Measurements from ENCODE around the gene PLD4.

The PLD4 gene

DNA sequence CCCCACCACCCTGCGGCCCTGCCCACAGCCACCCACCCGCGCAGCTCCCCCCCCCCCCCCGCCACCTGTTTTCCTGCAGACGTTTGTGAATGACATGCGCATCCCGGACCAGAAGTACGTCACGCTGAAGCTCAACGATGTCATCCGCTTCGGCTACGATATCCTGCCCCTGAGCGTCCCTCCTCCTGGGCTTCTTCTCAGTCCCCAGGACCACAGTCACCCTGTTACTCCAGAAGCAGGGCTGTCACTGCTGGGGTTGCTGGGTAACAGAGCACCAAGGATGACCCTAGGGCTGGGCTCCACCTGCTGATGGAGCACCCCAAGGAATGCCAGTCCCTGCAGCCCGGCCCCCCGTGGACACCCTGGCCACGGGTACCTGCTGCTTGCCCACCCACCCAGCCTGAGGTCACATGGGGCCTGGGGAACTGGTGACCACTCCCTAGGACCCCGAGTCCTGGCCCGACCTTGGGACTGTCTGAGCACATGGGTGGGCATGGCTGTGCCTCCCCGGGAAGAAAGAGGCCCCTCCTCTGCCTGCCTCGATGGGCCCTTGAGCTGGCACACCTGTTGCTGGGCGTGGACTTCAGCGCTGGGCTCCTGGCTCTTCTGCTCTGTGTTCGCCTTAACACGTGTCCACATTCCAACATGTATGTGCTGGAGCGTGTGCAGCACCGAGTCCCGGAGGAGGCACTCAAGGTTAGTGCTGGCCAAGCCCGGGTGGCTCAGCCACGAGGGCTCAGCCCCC is 46.7 kb upstream of the PLD4 start:
- Histone ChIP-seq H3K4me1 (ENCODE audit: control insufficient read depth in 1 of 2, insufficient read depth in 1 of 2, low read depth in 1 of 2, low read length in 1 of 2) (no peaks in the 10 kb centered on the region), H3K9me3 (no peaks in the 10 kb centered on the region), H3K4me3 (ENCODE audit: low read depth in 1 of 2, low read length in 1 of 2) (no peak overlapping the region), H3K27ac (no peak overlapping the region), H3K27me3 (peaks cover 13% of the 10 kb centered on the region), H3K36me3 (no peaks in the 10 kb centered on the region)
- TF ChIP-seq, protein P1, sequence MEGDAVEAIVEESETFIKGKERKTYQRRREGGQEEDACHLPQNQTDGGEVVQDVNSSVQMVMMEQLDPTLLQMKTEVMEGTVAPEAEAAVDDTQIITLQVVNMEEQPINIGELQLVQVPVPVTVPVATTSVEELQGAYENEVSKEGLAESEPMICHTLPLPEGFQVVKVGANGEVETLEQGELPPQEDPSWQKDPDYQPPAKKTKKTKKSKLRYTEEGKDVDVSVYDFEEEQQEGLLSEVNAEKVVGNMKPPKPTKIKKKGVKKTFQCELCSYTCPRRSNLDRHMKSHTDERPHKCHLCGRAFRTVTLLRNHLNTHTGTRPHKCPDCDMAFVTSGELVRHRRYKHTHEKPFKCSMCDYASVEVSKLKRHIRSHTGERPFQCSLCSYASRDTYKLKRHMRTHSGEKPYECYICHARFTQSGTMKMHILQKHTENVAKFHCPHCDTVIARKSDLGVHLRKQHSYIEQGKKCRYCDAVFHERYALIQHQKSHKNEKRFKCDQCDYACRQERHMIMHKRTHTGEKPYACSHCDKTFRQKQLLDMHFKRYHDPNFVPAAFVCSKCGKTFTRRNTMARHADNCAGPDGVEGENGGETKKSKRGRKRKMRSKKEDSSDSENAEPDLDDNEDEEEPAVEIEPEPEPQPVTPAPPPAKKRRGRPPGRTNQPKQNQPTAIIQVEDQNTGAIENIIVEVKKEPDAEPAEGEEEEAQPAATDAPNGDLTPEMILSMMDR (IDR thresholded peaks at IDR 0.05): no peak

DNA sequence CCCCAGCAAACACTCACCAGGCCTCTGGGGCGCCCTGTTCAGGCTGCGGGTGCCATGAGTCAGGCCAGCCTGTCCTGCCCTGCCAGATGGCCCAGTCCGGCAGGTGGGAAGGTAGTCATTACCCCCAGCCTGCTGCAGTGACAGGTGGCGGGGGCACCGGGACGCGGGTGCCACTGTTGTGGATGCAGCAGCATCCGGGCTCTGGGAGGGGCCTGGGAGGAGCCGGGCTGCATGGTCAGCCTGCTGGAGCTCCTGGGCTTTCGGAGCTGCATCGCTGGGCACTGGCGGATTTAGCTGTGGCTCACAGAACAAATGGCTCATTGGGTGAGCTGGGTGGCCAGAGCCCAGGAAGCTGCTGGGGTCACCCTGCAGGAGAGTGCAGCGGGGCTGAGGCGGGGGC is 46.1 kb upstream of the PLD4 start:
- TF ChIP-seq, protein P1 (IDR thresholded peaks at IDR 0.05): no peak
- no peak overlapping the region for H3K4me3 ChIP-seq (ENCODE audit: low read depth in 1 of 2, low read length in 1 of 2)
- H3K36me3 ChIP-seq: no peaks in the 10 kb centered on the region
- H3K4me1 ChIP-seq (ENCODE audit: control insufficient read depth in 1 of 2, insufficient read depth in 1 of 2, low read depth in 1 of 2, low read length in 1 of 2): no peaks in the 10 kb centered on the region
- no peaks in the 10 kb centered on the region for H3K9me3 ChIP-seq
- no peak overlapping the region for H3K27ac ChIP-seq
- peaks cover 6% of the 10 kb centered on the region for H3K27me3 ChIP-seq

DNA sequence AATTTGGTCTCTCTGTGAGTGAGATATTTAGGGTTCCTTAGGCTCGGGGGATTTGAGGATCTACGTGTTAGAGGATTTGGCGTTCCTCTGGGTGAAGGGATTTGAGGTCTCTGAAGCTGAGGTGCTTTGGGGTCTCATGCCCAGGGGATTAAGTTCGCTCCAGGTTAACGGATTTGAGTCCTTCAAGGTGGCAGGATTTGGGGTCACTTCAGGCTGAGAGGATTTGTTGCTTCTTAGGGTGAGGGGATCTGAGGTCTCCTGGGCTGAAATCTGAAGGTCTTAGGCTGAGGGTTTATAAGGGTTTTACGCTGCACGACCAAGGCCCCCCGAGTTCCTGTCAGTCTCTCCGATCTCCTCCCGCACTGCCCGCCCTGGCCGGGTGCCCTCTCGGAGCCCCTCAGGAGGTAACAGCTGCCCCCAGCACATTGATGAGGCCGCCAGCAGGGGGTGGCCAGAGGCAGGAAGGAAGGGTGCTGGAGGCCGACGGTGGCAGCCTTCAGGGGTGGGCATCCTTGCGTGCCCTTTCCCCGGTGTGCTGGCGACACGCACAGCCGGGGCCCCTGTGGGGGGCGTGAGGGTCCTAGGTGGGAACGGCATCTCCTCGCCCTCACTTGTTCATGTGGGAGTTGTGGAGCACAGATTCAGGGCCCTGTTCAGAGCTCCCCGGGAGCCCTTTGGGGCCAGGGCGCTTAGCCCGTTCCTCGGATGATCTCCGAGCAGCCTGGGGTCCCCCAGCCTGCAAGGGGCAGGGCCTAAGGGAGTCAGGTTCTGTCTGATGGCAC is 45.3 kb upstream of the PLD4 start:
- Histone ChIP-seq H3K4me1 (ENCODE audit: control insufficient read depth in 1 of 2, insufficient read depth in 1 of 2, low read depth in 1 of 2, low read length in 1 of 2) (no peaks in the 10 kb centered on the region), H3K27me3 (no peaks in the 10 kb centered on the region), H3K27ac (no peak overlapping the region), H3K4me3 (ENCODE audit: low read depth in 1 of 2, low read length in 1 of 2) (no peak overlapping the region), H3K9me3 (no peaks in the 10 kb centered on the region), H3K36me3 (no peaks in the 10 kb centered on the region)
- TF ChIP-seq, protein P1 (IDR thresholded peaks at IDR 0.05): no peak

DNA sequence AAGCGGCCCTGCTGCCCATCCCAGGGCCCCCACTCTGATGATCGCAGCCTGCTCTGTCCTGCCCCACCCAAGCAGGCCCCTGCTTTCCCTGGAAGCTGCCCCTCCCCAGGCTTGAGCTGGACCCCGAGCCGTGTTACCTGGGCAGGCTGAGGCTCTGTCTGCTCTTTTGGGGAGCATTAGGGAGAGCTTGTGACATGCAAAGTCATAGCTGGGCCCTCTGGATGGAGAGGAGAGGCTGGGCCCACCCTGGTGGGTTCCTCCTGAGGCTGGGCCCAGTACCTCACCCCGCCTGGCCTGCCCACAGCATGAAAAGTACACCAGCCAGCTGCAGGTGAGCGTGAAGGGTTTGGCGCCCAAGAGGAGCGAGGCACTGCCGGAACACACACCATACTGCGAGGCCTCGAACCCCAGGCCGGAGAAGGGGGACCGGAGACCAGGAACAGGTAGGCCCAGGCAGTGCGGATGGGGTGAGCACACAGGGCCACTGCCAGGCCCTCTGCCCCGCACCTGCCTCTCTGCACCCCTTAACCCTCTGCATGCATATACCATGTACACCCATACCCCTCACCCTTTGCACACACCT is 44.6 kb upstream of the PLD4 start:
- Histone ChIP-seq H3K27ac (no peak overlapping the region), H3K4me1 (ENCODE audit: control insufficient read depth in 1 of 2, insufficient read depth in 1 of 2, low read depth in 1 of 2, low read length in 1 of 2) (no peaks in the 10 kb centered on the region), H3K4me3 (ENCODE audit: low read depth in 1 of 2, low read length in 1 of 2) (no peak overlapping the region), H3K36me3 (no peaks in the 10 kb centered on the region), H3K27me3 (no peaks in the 10 kb centered on the region), H3K9me3 (no peaks in the 10 kb centered on the region)
- TF ChIP-seq, protein P1 (IDR thresholded peaks at IDR 0.05): no peak

DNA sequence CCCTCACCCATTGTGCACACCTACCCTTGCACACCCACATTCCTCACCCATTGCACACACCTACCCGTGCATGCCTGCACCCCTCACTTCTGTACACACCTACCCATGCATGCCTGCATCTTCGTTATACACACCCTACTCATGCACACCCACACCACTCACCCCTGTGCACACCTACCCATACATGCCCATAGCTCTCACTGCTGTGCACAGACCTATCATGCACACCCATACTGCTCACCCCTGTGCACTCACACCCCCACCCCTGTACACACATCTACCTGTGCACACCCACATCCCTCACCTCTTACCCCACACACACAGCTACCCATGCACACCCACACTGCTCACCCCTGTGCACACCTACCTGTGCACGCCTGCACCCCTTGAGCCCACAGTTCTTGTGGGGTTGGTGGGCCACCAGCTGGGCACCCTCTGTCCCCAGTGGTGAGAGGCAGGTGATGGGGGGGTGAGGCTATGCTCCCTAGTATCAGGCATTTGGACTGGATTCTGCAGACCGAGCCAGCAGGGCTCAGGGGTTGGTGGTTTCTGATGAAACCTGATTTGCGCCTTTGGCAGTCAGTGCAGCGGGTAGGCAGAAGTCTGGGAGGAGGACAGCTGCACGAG is 44.0 kb upstream of the PLD4 start:
- TF ChIP-seq, protein P1 (IDR thresholded peaks at IDR 0.05): no peak
- H3K36me3 ChIP-seq: no peaks in the 10 kb centered on the region
- no peak overlapping the region for H3K4me3 ChIP-seq (ENCODE audit: low read depth in 1 of 2, low read length in 1 of 2)
- no peaks in the 10 kb centered on the region for H3K4me1 ChIP-seq (ENCODE audit: control insufficient read depth in 1 of 2, insufficient read depth in 1 of 2, low read depth in 1 of 2, low read length in 1 of 2)
- no peaks in the 10 kb centered on the region for H3K27me3 ChIP-seq
- H3K9me3 ChIP-seq: no peaks in the 10 kb centered on the region
- no peak overlapping the region for H3K27ac ChIP-seq

Data from neutrophil (primary cell).